Breast epithelium (tissue), 4 donors: ENCODE data around the gene KRTAP4-5. TPM values are rescaled to one million over a fixed set of nuclear protein-coding genes. Genes with fewer than 3 reads are reported as not detected.

ENCODE experiments used
- DNase-seq, 2 donors: peaks; one replicate each; pipeline ENCODE4 v3.0.0-alpha.2; 2019; ENCODE audit warnings: low spot score in 2 of 2
- H3K27ac ChIP-seq, 2 donors: fragments of 200-600 bp; sonication (generic) in 1 of 2; one replicate each; pipeline ENCODE4 v1.5.1; 2016 to 2019; ENCODE audit warnings: mild to moderate bottlenecking in 1 of 2
- H3K27me3 ChIP-seq, 2 donors: fragments of 200-600 bp; sonication (generic) in 1 of 2; one replicate each; pipeline versions ENCODE4 v1.5.1 to v1.6.0; 2017 to 2019; ENCODE audit warnings: control low read depth in 1 of 2, mild to moderate bottlenecking in 1 of 2
- H3K36me3 ChIP-seq: fragments of 200-600 bp; one replicate; pipeline ENCODE4 v1.5.1; 2019
- H3K4me1 ChIP-seq, 2 donors: fragments of 200-600 bp; sonication (generic); one replicate each; pipeline ENCODE4 v1.5.1; 2016 to 2019; ENCODE audit warnings: control low read depth in 1 of 2
- H3K4me3 ChIP-seq, 3 donors: fragments of 200-600 bp; sonication (generic); 1 replicate in 2 of 3; 2 replicates in 1 of 3; pipeline ENCODE4 v1.5.1; 2016 to 2019; ENCODE audit warnings: mild to moderate bottlenecking in 3 of 3, moderate library complexity in 2 of 3
- H3K9me3 ChIP-seq, 2 donors: fragments of 200-600 bp; sonication (generic) in 1 of 2; one replicate each; pipeline ENCODE4 v1.5.1; 2016 to 2019; ENCODE audit warnings: control low read depth in 1 of 2
- CTCF ChIP-seq, 3 donors: fragments of 450-650 bp; IDR thresholded peaks; one replicate each; pipeline ENCODE4 v1.5.1; 2016 to 2017; ENCODE audit warnings: antibody characterized with exemption in 3 of 3, mild to moderate bottlenecking in 3 of 3, moderate library complexity in 3 of 3
- POLR2A ChIP-seq: fragments of 450-650 bp; IDR thresholded peaks from one replicate; pipeline ENCODE4 v1.6.1; 2016; ENCODE audit warnings: antibody characterized with exemption, mild to moderate bottlenecking, moderate library complexity
- POLR2AphosphoS5 ChIP-seq, 3 donors: sonication (generic); formaldehyde crosslinking; IDR thresholded peaks; one replicate each; pipeline ENCODE4 v1.6.1; 2017; ENCODE audit warnings: antibody characterized with exemption in 3 of 3
- intact Hi-C: fragments of 100-400 bp; cut with DNase I; formaldehyde crosslinking; loops from one replicate; pipeline ENCODE4 v1.15.1; 2023; ENCODE audit warnings: low total_unique reads
- total RNA-seq, 3 donors: library from RNA; depleted of rRNA; stranded (reverse); fragments of >200 nt; gene quantifications; one replicate each; pipeline ENCODE4 v1.1.0, GENCODE V29; 2016

The KRTAP4-5 gene
- total RNA-seq, 3 donors from 2014 or later, result not detected

- TF ChIP-seq POLR2AphosphoS5 (IDR thresholded peaks at IDR 0.05), result no peak
- TF ChIP-seq POLR2A, result no peak
- TF ChIP-seq CTCF (IDR thresholded peaks at IDR 0.05), result no peak
- Histone ChIP-seq H3K27me3 (no peaks in the 10 kb centered on the region), H3K4me1 (no peaks in the 10 kb centered on the region), H3K9me3 (no peaks in the 10 kb centered on the region), H3K4me3 (no peak within 1 kb of the TSS), H3K27ac (no peak within 1 kb of the TSS), H3K36me3 (no peaks in the 10 kb centered on the region)
- DNase-seq, result no peak
- intact Hi-C loops, result no loop called here
Measured at GRCh38 chr17:41184480-41184961, 34.9 kb upstream of the KRTAP4-5 start, which contains the start of gene KRTAP4-1. TSS of gene KRTAP4-1 (minus strand) at chr17:41184911. CDS start at chr17:41184854, 57 bp downstream.

GRCh38 chr17:41178843-41179616 is 29.4 kb upstream of the KRTAP4-5 start:
- no peak overlapping the region for H3K27ac ChIP-seq
- no peak for TF ChIP-seq POLR2AphosphoS5 (IDR thresholded peaks at IDR 0.05)
- intact Hi-C loops, result no loop called here
- DNase-seq, result no peak
- no peaks in the 10 kb centered on the region for H3K4me1 ChIP-seq
- H3K9me3 ChIP-seq, result no peaks in the 10 kb centered on the region
- H3K4me3 ChIP-seq, result no peak overlapping the region
- no peaks in the 10 kb centered on the region for H3K36me3 ChIP-seq
- no peaks in the 10 kb centered on the region for H3K27me3 ChIP-seq

- Histone ChIP-seq H3K27ac (no peak overlapping the region), H3K36me3 (no peaks in the 10 kb centered on the region), H3K4me3 (no peak overlapping the region), H3K27me3 (no peaks in the 10 kb centered on the region), H3K9me3 (no peaks in the 10 kb centered on the region), H3K4me1 (no peaks in the 10 kb centered on the region)
- TF ChIP-seq POLR2AphosphoS5 (IDR thresholded peaks at IDR 0.05) (no peak), POLR2A (no peak), CTCF (IDR thresholded peaks at IDR 0.05) (no peak)
- DNase-seq, result no peak
- intact Hi-C loops, result no loop called here
Measured at GRCh38 chr17:41178341-41178740, 28.7 kb upstream of the KRTAP4-5 start.

GRCh38 chr17:41177727-41178271 is 28.2 kb upstream of the KRTAP4-5 start, which contains the start of gene KRTAP4-2:
TSS of gene KRTAP4-2 (minus strand) at chr17:41178221. CDS start at chr17:41178164, 57 bp downstream.
- no peaks in the 10 kb centered on the region for H3K27me3 ChIP-seq
- H3K27ac ChIP-seq, result no peak within 1 kb of the TSS
- H3K4me3 ChIP-seq, result no peak within 1 kb of the TSS
- intact Hi-C loops, result no loop called here
- H3K9me3 ChIP-seq, result no peaks in the 10 kb centered on the region
- no peaks in the 10 kb centered on the region for H3K4me1 ChIP-seq
- no peak for DNase-seq
- no peaks in the 10 kb centered on the region for H3K36me3 ChIP-seq
- TF ChIP-seq POLR2AphosphoS5 (IDR thresholded peaks at IDR 0.05) (no peak), POLR2A (no peak), CTCF (IDR thresholded peaks at IDR 0.05) (no peak)

DNA sequence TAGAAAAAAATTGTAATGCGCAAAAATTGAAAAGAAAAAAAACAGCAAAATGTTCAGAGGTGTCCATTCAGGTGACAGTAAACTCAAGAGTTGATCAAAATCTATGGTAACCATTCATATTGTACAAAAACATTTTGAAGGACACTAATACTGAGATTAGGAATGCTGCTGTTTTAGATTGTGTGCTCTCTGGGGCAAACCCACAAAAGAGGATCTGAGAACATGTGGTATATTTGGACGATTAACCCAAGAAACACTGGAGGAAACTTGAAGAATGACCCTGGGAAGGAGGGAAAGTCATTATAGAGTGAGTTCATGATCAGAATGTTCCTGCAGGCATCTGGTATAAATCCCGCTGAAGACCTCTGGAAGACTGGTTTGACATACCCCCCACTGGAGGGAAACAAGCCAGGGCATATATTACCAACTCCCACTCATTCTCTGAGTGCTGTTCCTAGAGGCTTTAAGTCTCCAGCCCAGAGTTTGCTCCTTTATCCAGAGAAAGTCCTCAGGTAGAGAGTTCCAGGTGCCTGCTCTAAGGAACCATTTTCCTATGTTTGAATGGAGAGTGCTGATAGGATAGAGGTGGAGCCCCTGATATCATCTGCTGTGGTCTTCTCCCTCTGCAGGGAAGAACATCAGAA is 27.2 kb upstream of the KRTAP4-5 start:
- Histone ChIP-seq H3K4me1 (no peaks in the 10 kb centered on the region), H3K27ac (no peak overlapping the region), H3K9me3 (no peaks in the 10 kb centered on the region)

More for the DNA sequence above, 27.2 kb upstream of the KRTAP4-5 start:
- Histone ChIP-seq H3K4me3 (no peak overlapping the region), H3K36me3 (no peaks in the 10 kb centered on the region), H3K27me3 (no peaks in the 10 kb centered on the region)
- no peak for TF ChIP-seq POLR2AphosphoS5 (IDR thresholded peaks at IDR 0.05)
- TF ChIP-seq POLR2A, result no peak
- no peak for TF ChIP-seq CTCF (IDR thresholded peaks at IDR 0.05)
- no peak for DNase-seq
- intact Hi-C loops, result no loop called here
